WTC11 (cell line): ENCODE data around the gene TTC7B. TPM values are rescaled to one million over a fixed set of nuclear protein-coding genes. Genes with fewer than 3 reads are reported as not detected.

ENCODE experiments used
- ATAC-seq: fragments of 200-7000 bp; cut with Tn5 transposase; 2 replicates; pipeline ENCODE4 v1.10.0; 2021; ENCODE audit warnings: mild to moderate bottlenecking, moderate library complexity
- CTCF ChIA-PET: fragments of 300-600 bp; sonication (Branson Sonifier 250); formaldehyde crosslinking; loops from one replicate; lab custom pipeline; 2021; ENCODE audit warnings: antibody characterized with exemption; lab: Charles Lee
- POLR2A ChIA-PET: fragments of 350-600 bp; sonication (Branson Sonifier 250); formaldehyde crosslinking; loops from one replicate; lab custom pipeline; 2021; ENCODE audit warnings: antibody characterized with exemption; lab: Charles Lee
- DNase-seq: peaks from one replicate; pipeline ENCODE4 v3.0.0; 2021; ENCODE audit warnings: low spot score
- H3K27ac Mint-ChIP-seq: 2 replicates; pipeline ENCODE4 v1.8.0; 2021; ENCODE audit warnings: mixed read lengths
- H3K27me3 Mint-ChIP-seq: 2 replicates; pipeline ENCODE4 v1.8.0; 2021; ENCODE audit warnings: low read depth, mild to moderate bottlenecking, moderate library complexity, mixed read lengths
- H3K36me3 Mint-ChIP-seq: 2 replicates; pipeline ENCODE4 v1.8.0; 2021; ENCODE audit warnings: mixed read lengths
- H3K4me1 Mint-ChIP-seq: 2 replicates; pipeline ENCODE4 v1.8.0; 2022; ENCODE audit warnings: mixed read lengths
- H3K4me3 Mint-ChIP-seq: 2 replicates; pipeline ENCODE4 v1.8.0; 2021; ENCODE audit warnings: mild to moderate bottlenecking, moderate library complexity, mixed read lengths
- H3K9me3 Mint-ChIP-seq: 2 replicates; pipeline ENCODE4 v1.8.0; 2021; ENCODE audit warnings: mixed read lengths
- ATF1 ChIP-seq: sonication (generic); formaldehyde crosslinking; IDR thresholded peaks from 2 replicates; pipeline ENCODE4 v1.8.1; 2023; ENCODE audit warnings: mild to moderate bottlenecking, moderate library complexity, missing genetic modification reagents
- ATF3 ChIP-seq: sonication (generic); formaldehyde crosslinking; conservative IDR thresholded peaks from 2 replicates; pipeline ENCODE4 v1.8.1; 2022; ENCODE audit warnings: mild to moderate bottlenecking, missing genetic modification reagents
- ATF6 ChIP-seq: sonication (generic); formaldehyde crosslinking; IDR thresholded peaks from 2 replicates; pipeline ENCODE4 v1.8.1; 2023; ENCODE audit warnings: mild to moderate bottlenecking, missing genetic modification reagents
- CDX4 ChIP-seq: fragments of 250-450 bp; sonication (Bioruptor Pico); IDR thresholded peaks from 2 replicates; pipeline ENCODE4 v1.9.0; 2021; ENCODE audit warnings: moderate library complexity, mild to moderate bottlenecking, inconsistent platforms, borderline replicate concordance
- E2F1 ChIP-seq: sonication (generic); formaldehyde crosslinking; IDR thresholded peaks from 2 replicates; pipeline ENCODE4 v1.8.0; 2022; ENCODE audit warnings: mild to moderate bottlenecking, missing genetic modification reagents
- ERG ChIP-seq: fragments of 250-450 bp; sonication (Bioruptor Pico); IDR thresholded peaks from 2 replicates; pipeline ENCODE4 v1.8.0; 2021; ENCODE audit warnings: mild to moderate bottlenecking
- FOXP1 ChIP-seq: sonication (generic); formaldehyde crosslinking; IDR thresholded peaks from 2 replicates; pipeline ENCODE4 v1.8.0; 2022; ENCODE audit warnings: missing genetic modification reagents, mild to moderate bottlenecking, moderate library complexity, borderline replicate concordance
- IRF2 ChIP-seq: sonication (generic); formaldehyde crosslinking; IDR thresholded peaks from 2 replicates; pipeline ENCODE4 v1.8.0; 2022; ENCODE audit warnings: low read depth, missing genetic modification reagents, borderline replicate concordance
- JAZF1 ChIP-seq: fragments of 250-450 bp; sonication (Bioruptor Pico); IDR thresholded peaks from 2 replicates; pipeline ENCODE4 v1.9.0; 2021; ENCODE audit warnings: moderate library complexity, mild to moderate bottlenecking, inconsistent platforms
- MLX ChIP-seq: sonication (generic); formaldehyde crosslinking; IDR thresholded peaks from 2 replicates; pipeline ENCODE4 v1.8.1; 2023; ENCODE audit warnings: mild to moderate bottlenecking, missing genetic modification reagents, moderate library complexity
- MXD4 ChIP-seq: fragments of 250-450 bp; sonication (Bioruptor Pico); IDR thresholded peaks from 2 replicates; pipeline ENCODE4 v1.8.0; 2021; ENCODE audit warnings: mild to moderate bottlenecking, moderate library complexity, borderline replicate concordance
- NFYB ChIP-seq: sonication (generic); formaldehyde crosslinking; conservative IDR thresholded peaks from 2 replicates; pipeline ENCODE4 v1.8.0; 2022; ENCODE audit warnings: low read depth, missing genetic modification reagents
- RORB ChIP-seq: fragments of 250-450 bp; sonication (Bioruptor Pico); IDR thresholded peaks from 2 replicates; pipeline ENCODE4 v1.9.0; 2021; ENCODE audit warnings: mild to moderate bottlenecking
- TEAD1 ChIP-seq: sonication (generic); formaldehyde crosslinking; IDR thresholded peaks from 2 replicates; pipeline ENCODE4 v1.8.0; 2022; ENCODE audit warnings: mild to moderate bottlenecking, missing genetic modification reagents
- USF1 ChIP-seq: sonication (generic); formaldehyde crosslinking; IDR thresholded peaks from 2 replicates; pipeline ENCODE4 v1.8.0; 2022; ENCODE audit warnings: mild to moderate bottlenecking, missing genetic modification reagents
- USF2 ChIP-seq: sonication (generic); formaldehyde crosslinking; IDR thresholded peaks from 2 replicates; pipeline ENCODE4 v1.8.1; 2023; ENCODE audit warnings: mild to moderate bottlenecking, missing genetic modification reagents, moderate library complexity
- ZNF219 ChIP-seq: sonication (generic); formaldehyde crosslinking; IDR thresholded peaks from 2 replicates; pipeline ENCODE4 v1.8.0; 2023; ENCODE audit warnings: missing genetic modification reagents, mild to moderate bottlenecking, borderline replicate concordance
- ZNF317 ChIP-seq: sonication (generic); formaldehyde crosslinking; IDR thresholded peaks from 2 replicates; pipeline ENCODE4 v1.8.1; 2023; ENCODE audit warnings: low read depth, mild to moderate bottlenecking, moderate library complexity, missing genetic modification reagents, borderline replicate concordance
- ZNF396 ChIP-seq: fragments of 250-450 bp; sonication (Bioruptor Pico); IDR thresholded peaks from 2 replicates; pipeline ENCODE4 v1.8.0; 2021; ENCODE audit warnings: mild to moderate bottlenecking, moderate library complexity, borderline replicate concordance
- total RNA-seq: library from RNA; stranded (reverse); gene quantifications from 3 replicates; pipeline ENCODE4 v1.2.3, GENCODE V29; 2021

TTC7B gene
- total RNA-seq, 1 experiment from 2014 or later = 27.6 TPM

GRCh38 chr14:90839889-90840266 lies 23.6 kb upstream of the TTC7B start:
- Mint-ChIP-seq H3K27ac (no peak overlapping the region), H3K27me3 (no peaks in the 10 kb centered on the region; the same call in 1 of the 2 replicates), H3K4me3 (no peak overlapping the region), H3K9me3 (0 out of 2 replicates have a peak, but pooled peaks cover 5% of the 10 kb centered on the region), H3K4me1 (peaks cover 3% of the 10 kb centered on the region; the same call in 1 of the 2 replicates), H3K36me3 (no peaks in the 10 kb centered on the region)
- DNase-seq (no peak), ATAC-seq (no peak)
- POLR2A ChIA-PET = no interaction called here
- TF ChIP-seq ZNF219 (CRISPR knock-in tag) = no peak
- no peak for TF ChIP-seq TEAD1 (CRISPR knock-in tag)
- no peak for TF ChIP-seq USF1 (CRISPR knock-in tag)
- no peak for TF ChIP-seq ERG (CRISPR knock-in tag)
- TF ChIP-seq E2F1 (CRISPR knock-in tag) = no peak
- no peak for TF ChIP-seq USF2 (CRISPR knock-in tag)
- TF ChIP-seq ATF3 (CRISPR knock-in tag) = no peak
- no peak for TF ChIP-seq ZNF317 (CRISPR knock-in tag)
- TF ChIP-seq ATF1 (CRISPR knock-in tag) = no peak
- no peak for TF ChIP-seq JAZF1
- CTCF ChIA-PET = interaction anchor here (0.7 kb wide), 1 partner anchor 63 kb away, joined by 3 read pairs; no protein-coding TSS in a partner anchor

GRCh38 chr14:90839024-90839888 lies 23.0 kb upstream of the TTC7B start:
- Mint-ChIP-seq H3K27ac (no peak overlapping the region), H3K9me3 (0 out of 2 replicates have a peak, but pooled peaks cover 7% of the 10 kb centered on the region), H3K4me1 (peaks cover 3% of the 10 kb centered on the region; the same call in 1 of the 2 replicates), H3K27me3 (no peaks in the 10 kb centered on the region; the same call in 1 of the 2 replicates), H3K36me3 (no peaks in the 10 kb centered on the region), H3K4me3 (no peak overlapping the region)
- ChIA-PET POLR2A (no interaction called here), CTCF (interaction anchor here (0.7 kb wide), 1 partner anchor 888 kb away, joined by 5 read pairs; no protein-coding TSS in a partner anchor)
- DNase-seq (no peak), ATAC-seq (no peak)
- TF ChIP-seq MLX = no peak
- TF ChIP-seq FOXP1 (CRISPR knock-in tag) = no peak
- no peak for TF ChIP-seq RORB (CRISPR knock-in tag)
- no peak for TF ChIP-seq IRF2 (CRISPR knock-in tag)
- TF ChIP-seq ATF6 (CRISPR knock-in tag) = no peak
- TF ChIP-seq CDX4 = no peak
- no peak for TF ChIP-seq NFYB (CRISPR knock-in tag)
- no peak for TF ChIP-seq ZNF396 (CRISPR knock-in tag)
- TF ChIP-seq MXD4 (CRISPR knock-in tag) = no peak
- TF ChIP-seq ERG (CRISPR knock-in tag) = no peak
